Measurements from ENCODE around the gene OSBPL3.

The OSBPL3 gene

GRCh38 chr7:24817339-24817738 is 162.6 kb downstream of the OSBPL3 start:
- no peak for TF ChIP-seq EZH2phosphoT487 (conservative IDR thresholded peaks at IDR 0.05; ENCODE audit: low read length)
- Histone ChIP-seq H3K79me2 (ENCODE audit: insufficient read depth, low read length) (peaks cover 17% of the 10 kb centered on the region), H2AFZ (ENCODE audit: low read depth, low read length, severe bottlenecking) (no peak overlapping the region), H3K9me3 (ENCODE audit: insufficient read depth, low read length) (no peaks in the 10 kb centered on the region), H3K36me3 (ENCODE audit: low read length) (peaks cover 40% of the 10 kb centered on the region; the same call in 1 of the 2 replicates), H3F3A (ENCODE audit: insufficient read depth) (peaks cover 39% of the 10 kb centered on the region), H3K27me3 (ENCODE audit: low read length) (no peaks in the 10 kb centered on the region), H4K20me1 (ENCODE audit: low read depth, low read length) (no peaks in the 10 kb centered on the region), H3K9ac (ENCODE audit: low read length) (no peak overlapping the region), H3K4me2 (ENCODE audit: low read depth, low read length, poor library complexity, severe bottlenecking) (no peak overlapping the region), H3K4me3 (ENCODE audit: insufficient read depth, low read length, poor library complexity, severe bottlenecking) (no peak overlapping the region), H3K27ac (ENCODE audit: low read depth, low read length) (no peak overlapping the region), H3K9me2 (replicated peaks; ENCODE audit: insufficient read depth, low read length) (no peaks in the 10 kb centered on the region)

- H2AFZ ChIP-seq (ENCODE audit: low read depth, low read length, severe bottlenecking): no peak overlapping the region
- no peak overlapping the region for H3K4me2 ChIP-seq (ENCODE audit: low read depth, low read length, poor library complexity, severe bottlenecking)
- no peaks in the 10 kb centered on the region for H3K27me3 ChIP-seq (ENCODE audit: low read length)
- H3K27ac ChIP-seq (ENCODE audit: low read depth, low read length): no peak overlapping the region
- peaks cover 34% of the 10 kb centered on the region for H3F3A ChIP-seq (ENCODE audit: insufficient read depth)
- no peak overlapping the region for H3K4me3 ChIP-seq (ENCODE audit: insufficient read depth, low read length, poor library complexity, severe bottlenecking)
- no peak for TF ChIP-seq EZH2phosphoT487 (conservative IDR thresholded peaks at IDR 0.05; ENCODE audit: low read length)
- no peak for TF ChIP-seq CTCF (IDR thresholded peaks at IDR 0.05; ENCODE audit: insufficient read depth, low read length, poor library complexity, severe bottlenecking)
- H3K79me2 ChIP-seq (ENCODE audit: insufficient read depth, low read length): peaks cover 17% of the 10 kb centered on the region
- no peak overlapping the region for H3K9ac ChIP-seq (ENCODE audit: low read length)
- no peaks in the 10 kb centered on the region for H3K9me2 ChIP-seq (replicated peaks; ENCODE audit: insufficient read depth, low read length)
- H4K20me1 ChIP-seq (ENCODE audit: low read depth, low read length): no peaks in the 10 kb centered on the region
- H3K9me3 ChIP-seq (ENCODE audit: insufficient read depth, low read length): no peaks in the 10 kb centered on the region
- peaks cover 40% of the 10 kb centered on the region for H3K36me3 ChIP-seq (ENCODE audit: low read length)
Observed at GRCh38 chr7:24816868-24817267, 163.1 kb downstream of the OSBPL3 start.

GRCh38 chr7:24812305-24812945 is 167.6 kb downstream of the OSBPL3 start:
- Histone ChIP-seq H3F3A (ENCODE audit: insufficient read depth) (peaks cover 13% of the 10 kb centered on the region; the same call in 1 of the 2 replicates), H3K4me2 (ENCODE audit: low read depth, low read length, poor library complexity, severe bottlenecking) (no peak overlapping the region), H3K36me3 (ENCODE audit: low read length) (peaks cover 38% of the 10 kb centered on the region), H2AFZ (ENCODE audit: low read depth, low read length, severe bottlenecking) (no peak overlapping the region), H3K9me2 (replicated peaks; ENCODE audit: insufficient read depth, low read length) (no peaks in the 10 kb centered on the region), H3K9me3 (ENCODE audit: insufficient read depth, low read length) (no peaks in the 10 kb centered on the region), H3K79me2 (ENCODE audit: insufficient read depth, low read length) (0 out of 2 replicates have a peak, but pooled peaks cover under 1% of the 10 kb centered on the region), H4K20me1 (ENCODE audit: low read depth, low read length) (no peaks in the 10 kb centered on the region), H3K4me3 (ENCODE audit: insufficient read depth, low read length, poor library complexity, severe bottlenecking) (no peak overlapping the region), H3K27me3 (ENCODE audit: low read length) (no peaks in the 10 kb centered on the region), H3K27ac (ENCODE audit: low read depth, low read length) (peak overlapping the region; percentile 10; the same call in 1 of the 2 replicates), H3K9ac (ENCODE audit: low read length) (no peak overlapping the region)
- TF ChIP-seq CTCF (IDR thresholded peaks at IDR 0.05; ENCODE audit: insufficient read depth, low read length, poor library complexity, severe bottlenecking): peak; percentile 98
- no peak for TF ChIP-seq EZH2phosphoT487 (conservative IDR thresholded peaks at IDR 0.05; ENCODE audit: low read length)

- H4K20me1 ChIP-seq (ENCODE audit: low read depth, low read length): no peaks in the 10 kb centered on the region
- TF ChIP-seq CTCF (IDR thresholded peaks at IDR 0.05; ENCODE audit: insufficient read depth, low read length, poor library complexity, severe bottlenecking) (no peak), EZH2phosphoT487 (conservative IDR thresholded peaks at IDR 0.05; ENCODE audit: low read length) (no peak)
- H3K36me3 ChIP-seq (ENCODE audit: low read length): peaks cover 34% of the 10 kb centered on the region
Observed at GRCh38 chr7:24808518-24808917, 171.5 kb downstream of the OSBPL3 start.

More at GRCh38 chr7:24808518-24808917, 171.5 kb downstream of the OSBPL3 start:
- Histone ChIP-seq H3K27me3 (ENCODE audit: low read length) (no peaks in the 10 kb centered on the region), H3K79me2 (ENCODE audit: insufficient read depth, low read length) (no peaks in the 10 kb centered on the region), H3K4me3 (ENCODE audit: insufficient read depth, low read length, poor library complexity, severe bottlenecking) (no peak overlapping the region), H3K9ac (ENCODE audit: low read length) (no peak overlapping the region), H3K27ac (ENCODE audit: low read depth, low read length) (no peak overlapping the region), H2AFZ (ENCODE audit: low read depth, low read length, severe bottlenecking) (no peak overlapping the region), H3K4me2 (ENCODE audit: low read depth, low read length, poor library complexity, severe bottlenecking) (no peak overlapping the region), H3K9me3 (ENCODE audit: insufficient read depth, low read length) (no peaks in the 10 kb centered on the region), H3K9me2 (replicated peaks; ENCODE audit: insufficient read depth, low read length) (no peaks in the 10 kb centered on the region), H3F3A (ENCODE audit: insufficient read depth) (peaks cover 11% of the 10 kb centered on the region; the same call in 1 of the 2 replicates)
